K562 (cell line): ENCODE results near the gene IQCC.

Source experiments
- CCAR2 ChIP-seq: fragments of 200-400 bp; formaldehyde crosslinking; IDR thresholded peaks from 2 replicates; pipeline ENCODE4 v1.6.1; 2017; ENCODE audit warnings: mild to moderate bottlenecking, low read depth, low read length
- CTCF ChIP-seq, 3 experiments: IDR thresholded peaks in 2 of 3; conservative IDR thresholded peaks in 1 of 3; 2 replicates each; pipeline ENCODE4 v1.5.1; 2011 to 2012; ENCODE audit warnings: low read length in 3 of 3, mild to moderate bottlenecking in 3 of 3, control low read depth in 2 of 3, improper control_type of control experiment in 1 of 3, inconsistent platforms in 1 of 3, low read depth in 1 of 3, mixed read lengths in 1 of 3, moderate library complexity in 1 of 3; ENCODE audit not compliant: insufficient read depth in 2 of 3
- EP300 ChIP-seq: IDR thresholded peaks from 2 replicates; pipeline ENCODE4 v1.6.1; 2012; ENCODE audit warnings: low read length, improper control_type of control experiment
- FOXK1 ChIP-seq: sonication (generic); formaldehyde crosslinking; IDR thresholded peaks from 2 replicates; pipeline ENCODE4 v1.8.0; 2022; ENCODE audit warnings: missing genetic modification reagents, mild to moderate bottlenecking, borderline replicate concordance
- HMGN3 ChIP-seq: IDR thresholded peaks from 2 replicates; pipeline ENCODE4 v1.6.1; 2011; ENCODE audit warnings: borderline replicate concordance, low read depth, mild to moderate bottlenecking, mixed read lengths, low read length; ENCODE audit not compliant: insufficient read length; ENCODE audit errors: extremely low read depth
- POLR2A ChIP-seq: fragments of 450-650 bp; conservative IDR thresholded peaks from 2 replicates; pipeline ENCODE4 v1.6.1; 2016
- POLR2AphosphoS5 ChIP-seq: IDR thresholded peaks from 2 replicates; pipeline ENCODE4 v1.6.1; 2011; ENCODE audit warnings: mild to moderate bottlenecking, low read depth, low read length, moderate library complexity; ENCODE audit not compliant: control insufficient read depth, insufficient read depth
- RAD21 ChIP-seq, 2 experiments: fragments of 250-450 bp in 1 of 2; fragments of 450-650 bp in 1 of 2; sonication (Bioruptor Pico) in 1 of 2; formaldehyde crosslinking in 1 of 2; IDR thresholded peaks in 1 of 2; conservative IDR thresholded peaks in 1 of 2; 2 replicates each; pipeline versions ENCODE4 v1.4.0 to v1.8.0; 2020 to 2022; ENCODE audit warnings: mild to moderate bottlenecking in 2 of 2, moderate library complexity in 1 of 2
- SMARCE1 ChIP-seq: fragments of 450-650 bp; IDR thresholded peaks from 2 replicates; pipeline ENCODE4 v1.7.1; 2016; ENCODE audit warnings: mild to moderate bottlenecking
- USF1 ChIP-seq: sonication (generic); formaldehyde crosslinking; IDR thresholded peaks from 2 replicates; pipeline ENCODE4 v1.9.0; 2022; ENCODE audit warnings: mild to moderate bottlenecking, missing genetic modification reagents
- TF ChIP-seq, protein P1 (sequence below): sonication (generic); formaldehyde crosslinking; IDR thresholded peaks from 2 replicates; pipeline ENCODE4 v1.8.0; 2022; ENCODE audit warnings: missing genetic modification reagents, mild to moderate bottlenecking, borderline replicate concordance
- TF ChIP-seq, protein P2 (sequence below): sonication (generic); formaldehyde crosslinking; IDR thresholded peaks from 2 replicates; pipeline ENCODE4 v1.8.1; 2023; ENCODE audit warnings: mild to moderate bottlenecking, missing genetic modification reagents
- TF ChIP-seq, protein P3 (sequence below): fragments of 250-450 bp; sonication (Bioruptor Pico); IDR thresholded peaks from 2 replicates; pipeline ENCODE4 v1.5.0; 2021; ENCODE audit warnings: mild to moderate bottlenecking, borderline replicate concordance

DNA sequence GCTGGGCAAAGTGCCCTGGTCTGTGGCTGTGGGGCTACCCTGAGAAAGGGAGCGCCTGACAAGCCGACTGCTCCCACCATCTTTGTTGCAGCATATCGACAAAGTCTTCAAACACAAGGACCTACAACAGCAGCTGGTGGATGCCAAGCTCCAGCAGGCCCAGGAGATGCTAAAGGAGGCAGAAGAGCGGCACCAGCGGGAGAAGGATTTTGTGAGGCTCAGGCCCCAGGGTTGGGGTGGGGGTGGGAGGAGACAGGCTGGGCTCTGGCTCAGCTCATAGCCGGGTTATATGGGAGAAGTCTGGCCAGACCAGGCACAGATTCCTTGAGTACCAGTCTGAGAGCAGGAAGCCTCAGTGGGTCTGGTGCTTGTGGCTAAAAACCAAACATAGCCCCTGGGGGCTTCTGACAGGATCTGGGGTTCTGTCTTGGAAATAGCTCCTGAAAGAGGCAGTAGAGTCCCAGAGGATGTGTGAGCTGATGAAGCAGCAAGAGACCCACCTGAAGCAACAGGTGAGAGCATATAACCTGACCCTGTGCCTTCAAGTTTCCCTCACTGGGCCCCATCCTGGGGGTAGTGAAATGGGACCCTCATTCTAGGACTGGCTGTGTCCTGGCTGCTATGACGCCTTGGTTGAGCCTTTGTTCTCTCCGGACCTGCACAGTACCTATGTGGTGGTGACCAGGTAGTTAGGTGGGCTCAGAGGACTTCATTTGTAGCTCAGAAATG is 13.1 kb upstream of the IQCC start:
- TF ChIP-seq SMARCE1, result no peak
- TF ChIP-seq POLR2A, result 0 out of 2 replicates have a peak, but pooled peaks have one; percentile 11
- no peak for TF ChIP-seq CTCF (IDR thresholded peaks at IDR 0.05 in 2 of 3, conservative IDR thresholded peaks at IDR 0.05 in 1 of 3; ENCODE audit: insufficient read depth in 2 of 3, low read depth in 1 of 3, low read length in 3 of 3)
- TF ChIP-seq EP300, result no peak
- TF ChIP-seq, protein P1, sequence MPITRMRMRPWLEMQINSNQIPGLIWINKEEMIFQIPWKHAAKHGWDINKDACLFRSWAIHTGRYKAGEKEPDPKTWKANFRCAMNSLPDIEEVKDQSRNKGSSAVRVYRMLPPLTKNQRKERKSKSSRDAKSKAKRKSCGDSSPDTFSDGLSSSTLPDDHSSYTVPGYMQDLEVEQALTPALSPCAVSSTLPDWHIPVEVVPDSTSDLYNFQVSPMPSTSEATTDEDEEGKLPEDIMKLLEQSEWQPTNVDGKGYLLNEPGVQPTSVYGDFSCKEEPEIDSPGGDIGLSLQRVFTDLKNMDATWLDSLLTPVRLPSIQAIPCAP (CRISPR knock-in tag), result no peak
- no peak for TF ChIP-seq USF1
- TF ChIP-seq HMGN3, result no peak
- TF ChIP-seq, protein P2, sequence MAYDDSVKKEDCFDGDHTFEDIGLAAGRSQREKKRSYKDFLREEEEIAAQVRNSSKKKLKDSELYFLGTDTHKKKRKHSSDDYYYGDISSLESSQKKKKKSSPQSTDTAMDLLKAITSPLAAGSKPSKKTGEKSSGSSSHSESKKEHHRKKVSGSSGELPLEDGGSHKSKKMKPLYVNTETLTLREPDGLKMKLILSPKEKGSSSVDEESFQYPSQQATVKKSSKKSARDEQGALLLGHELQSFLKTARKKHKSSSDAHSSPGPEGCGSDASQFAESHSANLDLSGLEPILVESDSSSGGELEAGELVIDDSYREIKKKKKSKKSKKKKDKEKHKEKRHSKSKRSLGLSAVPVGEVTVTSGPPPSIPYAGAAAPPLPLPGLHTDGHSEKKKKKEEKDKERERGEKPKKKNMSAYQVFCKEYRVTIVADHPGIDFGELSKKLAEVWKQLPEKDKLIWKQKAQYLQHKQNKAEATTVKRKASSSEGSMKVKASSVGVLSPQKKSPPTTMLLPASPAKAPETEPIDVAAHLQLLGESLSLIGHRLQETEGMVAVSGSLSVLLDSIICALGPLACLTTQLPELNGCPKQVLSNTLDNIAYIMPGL (CRISPR knock-in tag), result no peak
- TF ChIP-seq CCAR2, result no peak
- TF ChIP-seq FOXK1, result no peak
- TF ChIP-seq, protein P3, sequence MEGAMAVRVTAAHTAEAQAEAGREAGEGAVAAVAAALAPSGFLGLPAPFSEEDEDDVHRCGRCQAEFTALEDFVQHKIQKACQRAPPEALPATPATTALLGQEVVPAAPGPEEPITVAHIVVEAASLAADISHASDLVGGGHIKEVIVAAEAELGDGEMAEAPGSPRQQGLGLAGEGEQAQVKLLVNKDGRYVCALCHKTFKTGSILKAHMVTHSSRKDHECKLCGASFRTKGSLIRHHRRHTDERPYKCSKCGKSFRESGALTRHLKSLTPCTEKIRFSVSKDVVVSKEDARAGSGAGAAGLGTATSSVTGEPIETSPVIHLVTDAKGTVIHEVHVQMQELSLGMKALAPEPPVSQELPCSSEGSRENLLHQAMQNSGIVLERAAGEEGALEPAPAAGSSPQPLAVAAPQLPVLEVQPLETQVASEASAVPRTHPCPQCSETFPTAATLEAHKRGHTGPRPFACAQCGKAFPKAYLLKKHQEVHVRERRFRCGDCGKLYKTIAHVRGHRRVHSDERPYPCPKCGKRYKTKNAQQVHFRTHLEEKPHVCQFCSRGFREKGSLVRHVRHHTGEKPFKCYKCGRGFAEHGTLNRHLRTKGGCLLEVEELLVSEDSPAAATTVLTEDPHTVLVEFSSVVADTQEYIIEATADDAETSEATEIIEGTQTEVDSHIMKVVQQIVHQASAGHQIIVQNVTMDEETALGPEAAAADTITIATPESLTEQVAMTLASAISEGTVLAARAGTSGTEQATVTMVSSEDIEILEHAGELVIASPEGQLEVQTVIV, result no peak
- no peak for TF ChIP-seq POLR2AphosphoS5
- no peak for TF ChIP-seq RAD21 (CRISPR knock-in tag; conservative IDR thresholded peaks at IDR 0.05 in 1 of 2, IDR thresholded peaks at IDR 0.05 in 1 of 2)
